Measurements from ENCODE around the gene ADAMTS4.

Gene ADAMTS4

DNA sequence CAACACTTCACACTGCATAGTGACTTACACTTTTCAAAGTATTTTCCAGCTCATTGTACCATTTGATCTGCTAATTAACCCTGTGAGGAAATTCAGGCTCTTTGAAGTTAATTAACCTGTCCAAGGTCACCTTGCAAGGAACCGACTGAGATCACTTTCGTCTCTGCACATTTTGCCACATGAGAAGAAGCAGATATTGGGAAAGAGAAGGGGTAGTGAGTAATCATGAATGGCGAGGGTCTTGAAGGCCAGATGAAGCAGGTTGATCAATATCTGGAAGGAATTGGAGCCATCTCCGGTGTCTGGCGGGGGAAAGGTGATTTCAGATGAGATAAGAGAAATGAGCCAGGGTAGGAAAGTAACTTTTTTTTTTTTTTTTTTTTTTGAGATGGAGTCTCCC, 21.1 kb upstream of the ADAMTS4 start:
- DNase-seq (ENCODE audit: low read depth in 2 of 2), result no peak

- no peak for DNase-seq (ENCODE audit: low read depth in 2 of 2)
Measured at GRCh38 chr1:161219078-161219892, 20.4 kb upstream of the ADAMTS4 start.

- no peak for DNase-seq (ENCODE audit: low read depth in 2 of 2)
Measured at GRCh38 chr1:161218301-161219077, 19.6 kb upstream of the ADAMTS4 start.

GRCh38 chr1:161217831-161218230, 19.0 kb upstream of the ADAMTS4 start:
- DNase-seq (ENCODE audit: low read depth in 2 of 2), result no peak

GRCh38 chr1:161216945-161217712, 18.3 kb upstream of the ADAMTS4 start:
- DNase-seq (ENCODE audit: low read depth in 2 of 2), result no peak

DNA sequence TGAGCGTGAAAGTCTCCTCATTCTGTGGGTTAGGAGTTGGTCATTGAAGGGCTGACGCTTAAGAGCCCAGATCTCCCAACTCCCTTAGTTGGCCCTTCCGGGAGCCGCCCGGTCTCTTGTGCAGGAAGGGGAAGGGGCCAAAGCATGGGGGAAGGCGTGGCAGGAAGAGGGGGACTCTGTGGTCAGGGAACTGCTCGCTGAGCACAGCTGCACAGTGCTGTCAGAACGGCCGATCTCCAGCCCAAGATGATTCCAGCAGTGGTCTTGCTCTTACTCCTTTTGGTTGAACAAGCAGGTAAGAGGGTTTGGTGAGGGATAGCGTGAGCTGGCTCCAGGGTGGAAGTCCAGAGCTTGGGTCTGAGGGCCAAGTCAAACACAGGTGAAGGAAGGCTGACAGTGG, 16.2 kb upstream of the ADAMTS4 start, which contains the start of gene FCER1G:
FCER1G (plus strand) TSS at position 220 of the 400 bp plus-strand sequence; CDS start at position 247, 27 bp downstream.
- DNase-seq (ENCODE audit: low read depth in 2 of 2), result no peak

GRCh38 chr1:161214369-161214768, 15.5 kb upstream of the ADAMTS4 start:
- no peak for DNase-seq (ENCODE audit: low read depth in 2 of 2)

DNA sequence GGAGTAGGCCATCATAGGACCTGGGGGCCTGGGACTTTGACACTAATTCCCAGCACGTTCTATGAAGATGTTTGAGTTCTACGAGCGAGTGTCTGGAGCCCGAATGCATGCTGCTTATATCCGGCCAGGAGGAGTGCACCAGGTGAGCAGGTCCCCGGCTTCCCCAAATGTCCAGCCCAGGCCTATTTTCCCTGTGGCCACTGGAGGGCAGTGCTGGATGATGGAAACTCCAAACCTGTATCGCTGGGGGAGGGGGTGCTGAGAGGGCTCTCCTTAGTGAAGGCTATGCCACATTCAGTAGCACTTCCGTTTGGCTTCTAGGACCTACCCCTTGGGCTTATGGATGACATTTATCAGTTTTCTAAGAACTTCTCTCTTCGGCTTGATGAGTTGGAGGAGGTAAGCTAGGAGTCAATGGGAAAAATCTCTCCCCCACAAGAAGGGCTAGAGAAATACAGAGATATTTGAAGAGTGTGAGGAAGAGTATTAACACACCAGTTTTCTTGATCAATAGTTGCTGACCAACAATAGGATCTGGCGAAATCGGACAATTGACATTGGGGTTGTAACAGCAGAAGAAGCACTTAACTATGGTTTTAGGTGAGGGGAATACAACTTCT, 11.0 kb upstream of the ADAMTS4 start:
- peak in 1 of 2 donors; percentile 47 for DNase-seq (ENCODE audit: low read depth in 2 of 2)

DNA sequence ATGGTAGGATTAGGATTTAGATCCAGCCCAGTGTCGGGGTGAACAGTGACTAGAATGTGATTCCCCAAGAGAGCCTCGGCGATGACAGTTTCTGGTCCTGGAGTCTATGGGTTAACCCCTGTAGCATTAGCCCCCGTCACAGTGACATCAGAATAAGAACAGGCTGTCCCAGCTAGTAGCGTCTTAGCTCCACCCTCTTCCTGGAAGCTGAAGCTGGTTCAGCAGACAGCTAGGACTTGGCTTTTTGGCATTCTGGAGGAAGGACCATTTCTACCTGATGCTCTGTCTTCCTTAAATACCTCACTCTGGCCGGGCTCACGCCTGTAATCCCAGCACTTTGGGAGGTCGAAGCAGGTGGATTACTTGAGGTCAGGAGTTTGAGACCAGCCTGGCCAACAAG, 8.3 kb upstream of the ADAMTS4 start:
- no peak for DNase-seq (ENCODE audit: low read depth in 2 of 2)

- no peak for DNase-seq (ENCODE audit: low read depth in 2 of 2)
Measured at GRCh38 chr1:161206411-161207140, 7.7 kb upstream of the ADAMTS4 start.

GRCh38 chr1:161201836-161202712, 3.2 kb upstream of the ADAMTS4 start, which contains the start of gene NDUFS2:
Gene NDUFS2, plus strand, starts transcription at chr1:161202367. Its CDS starts 19 bp downstream, at chr1:161202386.
- peak; percentile 89 to 95 for DNase-seq (ENCODE audit: low read depth in 2 of 2)

DNA sequence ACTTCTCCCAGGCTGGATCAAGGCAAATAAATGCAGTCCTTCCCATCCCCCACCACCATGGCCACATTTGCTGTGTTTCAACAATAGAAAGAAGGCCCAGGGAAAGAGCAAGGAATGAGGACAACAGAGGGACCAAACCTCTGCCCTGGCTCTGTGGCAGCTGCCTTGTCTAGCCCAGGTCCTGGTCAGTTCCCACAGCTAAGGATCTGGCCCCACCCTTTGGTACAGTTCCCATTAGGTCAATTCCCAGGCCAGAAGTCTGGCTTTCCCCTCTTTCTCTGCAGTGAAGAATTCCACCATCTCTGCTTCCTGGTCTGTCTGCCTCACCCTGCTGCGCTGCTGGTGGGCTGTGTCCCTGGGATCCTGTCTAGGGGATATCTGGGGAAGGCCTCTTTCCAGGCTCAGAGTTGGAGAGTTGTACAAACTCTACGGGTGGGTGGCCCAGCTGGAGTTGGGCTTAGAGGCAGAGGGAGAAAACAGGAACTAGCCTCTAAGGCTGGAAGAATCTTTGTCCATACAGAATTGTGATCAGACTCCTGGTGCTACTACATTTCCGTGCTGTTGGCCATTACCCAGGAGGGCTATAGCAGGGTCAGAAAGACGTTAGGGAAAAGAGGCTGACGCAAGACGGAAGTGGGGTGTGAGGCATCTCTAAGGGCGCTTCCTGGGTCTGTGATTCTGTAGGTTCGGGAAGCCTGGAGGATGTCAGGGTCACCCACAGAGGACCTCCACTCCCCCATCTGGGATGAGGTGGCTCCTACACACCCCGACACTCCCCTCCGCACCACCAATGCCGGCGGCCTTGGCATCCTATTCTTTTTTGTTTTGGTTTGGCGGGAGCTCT, 2.4 kb upstream of the ADAMTS4 start:
- no peak for DNase-seq (ENCODE audit: low read depth in 2 of 2)

- no peak for DNase-seq (ENCODE audit: low read depth in 2 of 2)
Measured at GRCh38 chr1:161200421-161200991, 1.7 kb upstream of the ADAMTS4 start.

GRCh38 chr1:161199506-161200139, 769 bp upstream of the ADAMTS4 start:
- DNase-seq (ENCODE audit: low read depth in 2 of 2), result no peak

GRCh38 chr1:161198194-161198896, 509 bp downstream of the ADAMTS4 start:
- DNase-seq (ENCODE audit: low read depth in 2 of 2), result no peak

- no peak for DNase-seq (ENCODE audit: low read depth in 2 of 2)
Measured at GRCh38 chr1:161197560-161198193, 1.2 kb downstream of the ADAMTS4 start.

All from stimulated activated CD8-positive, alpha-beta memory T cell treated with anti-CD3 and anti-CD28 coated beads, Interleukin-15, amount 100 ng/mL, for 4 hours (primary cell).